ENCODE results near the gene ABHD17B.
"Not testable (repeated sequence)": the region's sequence is repeated elsewhere in the genome, so short reads cannot be mapped to it uniquely, and the experiment has no call there.

ABHD17B gene

DNA sequence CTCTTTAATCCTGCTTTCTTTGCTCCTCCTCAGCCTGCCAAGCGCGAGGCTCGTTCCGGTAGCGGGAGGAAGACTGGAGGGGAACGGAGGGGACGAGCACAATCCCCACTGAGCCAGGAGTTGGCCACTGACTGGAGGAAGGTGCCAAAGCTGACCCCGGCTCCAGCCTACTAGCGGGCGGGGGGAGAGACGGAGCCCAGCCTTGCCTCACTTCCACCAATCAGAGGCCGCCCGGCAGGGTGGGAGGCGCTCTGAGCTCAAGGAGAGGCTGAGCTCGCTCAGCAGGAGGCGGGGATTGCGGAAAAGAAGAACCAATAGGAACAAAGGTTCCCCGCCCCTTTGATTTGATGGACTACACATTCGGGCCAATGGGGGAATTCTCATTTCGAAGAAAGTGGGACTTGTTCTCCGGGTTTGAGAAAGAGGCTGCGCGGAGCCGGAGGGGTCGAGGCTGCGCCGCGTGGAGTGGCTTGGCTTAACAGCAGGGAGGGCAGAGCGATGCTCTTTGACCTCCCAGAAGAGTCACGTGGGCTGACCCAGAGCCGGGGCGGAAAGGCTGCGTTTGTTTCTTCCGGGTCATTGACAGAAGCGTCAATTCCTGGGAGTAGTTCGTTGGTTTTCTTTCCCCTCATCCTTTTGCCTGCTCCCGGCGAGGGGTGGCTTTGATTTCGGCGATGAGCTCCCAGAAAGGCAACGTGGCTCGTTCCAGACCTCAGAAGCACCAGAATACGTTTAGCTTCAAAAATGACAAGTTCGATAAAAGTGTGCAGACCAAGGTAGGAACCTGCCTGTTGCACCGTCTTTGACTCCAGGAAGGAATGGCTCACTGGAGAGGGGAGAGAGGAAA lies at the start of gene ABHD17B, which contains the start of gene C9orf85:
Gene ABHD17B, minus strand, starts transcription at position 133 of the 847 bp plus-strand sequence. CDS start 36,113 bp downstream, outside the sequence.
Gene C9orf85, plus strand, starts transcription at position 579 of the 847 bp plus-strand sequence. Its CDS starts 96 bp downstream, at position 675.
- in situ Hi-C loops (cut with HindIII; ENCODE audit: low sequenced_read_pairs): no loop called here

DNA sequence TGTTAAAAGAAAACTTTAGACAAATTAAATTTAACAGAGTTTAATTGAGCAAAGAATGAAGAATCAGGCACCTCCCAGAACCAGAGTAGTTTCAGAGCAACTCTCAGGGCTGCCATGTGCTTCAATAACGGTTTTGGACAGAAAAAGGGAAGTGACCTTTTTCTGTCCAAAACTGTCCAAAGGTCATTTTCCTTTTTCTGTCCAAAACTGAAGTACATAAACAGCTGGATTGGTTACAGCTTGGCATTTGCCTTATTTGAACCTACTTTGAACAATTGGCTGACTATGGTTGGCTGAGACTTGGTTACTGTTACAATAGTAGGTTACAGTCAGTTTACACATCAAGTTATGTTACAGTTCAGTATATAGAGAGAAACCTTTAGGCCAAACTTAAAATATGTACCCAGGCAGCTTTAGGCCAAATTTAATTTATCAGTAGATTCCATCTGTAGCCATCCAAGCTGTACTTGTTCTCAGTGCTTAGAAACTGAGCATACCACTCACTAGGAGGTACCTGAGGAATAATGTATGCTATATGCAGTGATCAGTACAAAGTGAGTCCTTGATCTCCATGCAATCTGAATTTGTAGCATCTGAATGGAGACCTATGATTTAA lies 44.4 kb upstream of the ABHD17B start:
- in situ Hi-C loops (cut with HindIII; ENCODE audit: low sequenced_read_pairs): no loop called here

DNA sequence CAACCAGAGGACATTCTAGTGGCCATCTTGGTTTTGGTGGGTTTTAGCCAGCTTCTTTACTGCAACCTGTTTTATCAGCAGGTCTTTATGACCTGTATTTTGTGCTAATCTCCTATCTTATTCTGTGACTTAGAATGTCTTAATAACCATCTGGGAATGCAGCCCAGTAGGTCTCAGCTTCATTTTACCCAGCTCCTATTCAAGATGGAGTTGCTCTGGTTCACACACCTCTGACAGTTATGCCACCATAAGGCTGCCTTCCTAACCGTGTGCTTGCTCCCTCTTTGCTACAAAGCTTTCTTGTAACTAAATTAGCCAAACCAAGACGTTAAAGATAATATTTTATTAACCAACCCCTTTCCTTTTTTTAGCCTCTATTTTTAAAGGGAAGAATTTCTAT lies 43.7 kb upstream of the ABHD17B start:
- in situ Hi-C loops (cut with HindIII; ENCODE audit: low sequenced_read_pairs): not testable (repeated sequence)

DNA sequence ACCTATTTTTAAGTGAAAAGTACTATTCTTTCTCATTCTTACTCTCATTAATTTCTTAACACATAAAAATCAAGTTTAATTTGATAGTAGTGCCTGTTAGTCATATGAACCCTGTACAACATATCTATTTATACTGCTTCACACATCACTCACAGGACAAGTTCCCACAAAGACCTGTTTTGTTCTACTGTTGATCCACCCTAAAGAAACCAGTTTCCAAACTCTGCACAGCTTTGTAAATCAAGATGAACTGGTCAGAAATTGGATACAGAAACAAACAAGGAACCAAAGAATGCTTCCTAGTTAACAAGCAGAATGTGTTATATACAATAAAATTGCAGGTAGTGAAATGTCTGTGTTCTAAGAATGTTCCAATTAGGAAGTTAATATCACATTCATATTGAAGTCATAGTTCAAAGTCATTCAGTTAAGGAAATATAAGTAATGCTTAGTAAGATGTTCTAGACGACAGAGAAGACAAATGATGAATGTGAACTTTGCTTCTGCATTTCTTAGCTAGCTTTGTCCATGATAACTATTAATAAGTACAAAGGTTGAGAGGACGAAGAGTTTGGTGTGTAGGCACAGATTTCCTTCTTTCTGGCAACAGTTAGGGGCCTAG lies 33.9 kb upstream of the ABHD17B start:
- in situ Hi-C loops (cut with HindIII; ENCODE audit: low sequenced_read_pairs): no loop called here

DNA sequence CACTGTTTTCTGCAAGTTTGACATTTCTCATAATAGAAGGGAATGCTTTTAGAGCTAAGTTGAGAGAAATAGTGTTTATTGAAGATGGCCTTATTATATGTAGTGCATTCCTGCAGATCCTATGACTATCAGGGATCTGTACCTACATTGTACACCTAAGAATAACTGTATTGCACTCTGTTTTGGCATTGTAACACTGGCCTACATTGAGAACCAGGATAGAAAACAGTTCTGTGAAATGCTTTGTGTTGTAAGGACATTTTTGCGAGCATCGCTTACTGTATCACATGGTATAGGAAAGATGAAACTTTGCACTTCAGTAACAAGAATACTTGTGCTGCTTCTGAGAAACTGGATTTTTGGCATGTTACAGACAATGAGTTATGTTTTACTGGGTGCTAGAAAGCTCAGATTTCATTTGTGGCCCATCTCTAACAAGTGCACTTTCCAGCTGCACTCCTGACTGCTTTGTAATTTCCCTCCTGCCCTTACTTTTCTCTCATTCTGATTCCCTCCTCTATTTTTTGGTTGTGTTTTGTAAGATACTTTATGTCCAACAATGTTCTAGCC lies 31.1 kb upstream of the ABHD17B start:
- in situ Hi-C loops (cut with HindIII; ENCODE audit: low sequenced_read_pairs): no loop called here

DNA sequence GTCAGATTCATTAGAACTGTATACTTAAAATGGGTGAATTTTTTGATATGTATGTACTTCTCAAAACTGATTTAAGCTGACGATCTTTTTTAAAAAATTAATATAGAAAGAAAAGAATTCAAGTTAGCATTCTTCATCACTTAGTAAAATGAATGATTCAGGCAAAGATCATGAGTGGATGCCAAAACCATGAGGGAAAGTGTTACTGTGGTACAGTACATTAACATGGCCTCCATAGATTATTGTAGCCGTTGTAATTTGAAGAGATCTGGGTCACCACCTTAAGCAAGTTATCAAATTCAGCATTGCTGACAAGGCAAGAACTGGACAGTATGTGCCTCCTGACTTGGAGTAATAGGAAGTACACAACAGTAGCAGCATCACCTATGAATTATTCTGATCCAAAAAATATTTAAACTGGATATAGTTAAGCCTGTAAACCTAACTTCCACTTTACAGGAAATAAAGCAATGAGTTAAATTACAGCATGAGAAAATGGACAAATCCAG lies 30.1 kb upstream of the ABHD17B start:
- in situ Hi-C loops (cut with HindIII; ENCODE audit: low sequenced_read_pairs): no loop called here

DNA sequence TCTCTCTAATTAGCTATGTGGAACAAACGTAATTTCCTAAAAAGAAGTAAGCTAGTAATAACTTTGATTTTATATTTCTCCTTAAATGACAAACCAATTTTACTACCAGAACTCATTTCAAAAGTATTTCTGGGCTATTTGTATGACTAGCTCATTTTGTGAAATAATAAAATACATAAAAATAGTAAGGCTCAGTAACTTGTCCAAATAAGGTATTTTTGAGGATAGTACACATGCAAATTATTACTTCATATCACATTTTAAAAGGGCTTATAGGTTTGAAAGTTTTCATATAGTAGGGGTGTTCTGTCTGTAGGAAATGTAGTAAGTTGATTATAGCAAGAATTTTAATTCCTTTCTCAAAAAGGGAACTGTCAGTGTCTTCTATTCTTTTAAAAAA lies 26.9 kb upstream of the ABHD17B start:
- in situ Hi-C loops (cut with HindIII; ENCODE audit: low sequenced_read_pairs): no loop called here

DNA sequence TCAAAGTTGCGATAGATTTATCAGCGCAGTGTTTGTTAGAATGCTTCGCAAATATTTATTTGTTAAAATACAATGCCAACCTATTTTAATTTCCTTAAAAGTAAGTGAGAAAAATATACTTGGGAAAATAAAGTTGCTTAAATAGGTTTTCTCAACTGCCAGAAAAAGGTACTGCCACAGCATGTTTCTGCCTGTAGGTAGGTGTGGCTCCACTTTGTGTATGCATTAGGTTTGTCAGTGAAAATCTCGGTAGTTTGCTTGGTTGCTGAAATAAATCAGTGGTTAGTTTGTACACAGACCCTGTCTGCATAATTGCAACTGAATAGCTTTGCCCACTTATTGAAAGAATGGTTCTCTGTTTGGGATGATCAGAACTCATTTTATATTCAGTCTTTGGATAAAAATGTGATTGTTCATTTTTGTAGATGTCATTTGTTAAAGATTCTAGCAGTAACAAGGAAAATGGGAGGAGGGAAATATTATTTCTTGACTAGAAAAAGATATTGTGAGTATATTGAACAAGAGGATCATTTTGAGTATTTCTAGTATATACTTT lies 26.2 kb upstream of the ABHD17B start:
- in situ Hi-C loops (cut with HindIII; ENCODE audit: low sequenced_read_pairs): no loop called here

DNA sequence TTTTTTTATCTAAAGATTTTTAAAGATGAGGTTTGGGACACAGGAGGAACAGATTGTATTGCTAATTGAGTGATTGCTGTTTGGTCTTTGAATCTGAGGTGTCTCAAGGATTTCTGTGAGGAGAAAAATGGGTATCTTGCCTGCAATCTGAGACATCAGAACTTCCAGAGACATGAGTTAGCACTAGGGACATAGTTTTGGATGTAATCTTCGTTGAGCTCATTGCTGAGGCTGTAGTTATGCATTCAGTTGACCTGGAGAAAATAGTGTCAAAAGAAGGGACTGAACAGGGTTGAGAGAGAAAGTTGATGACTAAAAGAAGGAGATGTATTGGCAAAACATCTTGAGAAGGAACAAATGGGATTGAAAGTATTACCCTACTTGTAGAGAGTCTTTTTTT lies 25.1 kb upstream of the ABHD17B start:
- in situ Hi-C loops (cut with HindIII; ENCODE audit: low sequenced_read_pairs): no loop called here

DNA sequence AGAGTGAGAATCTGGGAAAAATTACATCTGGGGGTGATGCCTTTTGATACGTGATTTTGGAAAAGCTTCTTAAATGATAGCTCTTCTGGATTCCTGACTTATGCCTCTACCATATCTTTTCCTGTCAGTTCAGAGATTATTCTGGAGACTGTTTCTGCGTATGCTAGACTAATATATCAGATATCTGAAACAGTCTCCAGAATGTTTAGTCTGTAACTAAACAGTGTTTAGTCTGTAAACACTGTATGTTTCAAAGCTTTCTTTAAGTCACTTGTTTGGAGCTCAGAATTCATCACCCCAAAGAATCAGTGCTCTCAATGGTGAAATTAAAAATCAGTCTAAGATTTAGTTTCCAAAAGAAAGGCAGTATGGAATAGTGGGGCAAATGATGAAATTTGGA lies 20.2 kb upstream of the ABHD17B start:
- in situ Hi-C loops (cut with HindIII; ENCODE audit: low sequenced_read_pairs): no loop called here

DNA sequence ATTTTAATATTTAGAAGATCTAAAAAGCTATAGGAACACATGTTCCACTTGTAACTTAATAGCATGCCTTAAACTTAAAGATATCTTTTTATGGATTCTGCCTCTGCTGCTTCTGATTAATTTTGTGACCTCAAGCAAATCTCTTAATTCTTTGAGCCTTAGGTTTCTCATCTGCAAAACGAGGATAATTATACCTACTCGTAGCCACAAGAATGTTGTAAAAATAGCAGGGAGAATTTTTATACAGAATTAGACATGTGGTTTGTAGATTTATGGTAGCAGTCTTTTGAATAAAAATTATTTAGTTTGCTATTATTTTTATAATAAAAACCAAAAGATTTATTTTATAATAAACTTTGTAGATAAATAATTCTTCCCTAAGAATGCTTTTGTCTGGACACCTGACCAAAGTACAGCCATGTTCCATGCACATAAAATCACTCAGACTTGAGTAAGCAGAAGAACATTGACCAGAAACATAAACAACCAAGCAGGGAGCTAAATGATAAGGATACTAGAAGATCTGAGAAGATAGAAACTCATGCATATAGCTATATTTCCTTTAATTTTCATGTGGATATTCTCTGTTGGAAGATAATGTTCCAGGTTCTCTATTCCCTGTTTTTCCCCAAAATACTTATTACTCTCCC lies 18.9 kb upstream of the ABHD17B start:
- in situ Hi-C loops (cut with HindIII; ENCODE audit: low sequenced_read_pairs): no loop called here

DNA sequence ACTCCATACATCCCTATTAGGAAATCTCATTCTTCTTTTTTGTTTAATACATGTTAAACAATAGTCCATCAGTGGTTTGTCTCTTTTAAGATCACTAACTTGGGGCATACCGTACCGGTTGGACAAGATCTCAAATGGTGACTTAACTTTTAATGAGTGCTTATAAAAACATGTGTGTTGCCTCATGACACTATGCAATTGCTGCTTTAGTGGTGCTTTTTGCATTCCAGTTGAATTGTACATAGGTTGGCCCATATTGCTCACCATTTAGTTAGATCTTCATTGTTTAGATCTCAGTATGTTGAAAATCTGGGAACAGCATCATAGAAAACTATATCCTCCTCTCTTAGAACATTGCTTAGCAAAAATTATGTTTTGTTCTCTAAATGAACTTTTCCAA lies 18.2 kb upstream of the ABHD17B start:
- in situ Hi-C loops (cut with HindIII; ENCODE audit: low sequenced_read_pairs): no loop called here

DNA sequence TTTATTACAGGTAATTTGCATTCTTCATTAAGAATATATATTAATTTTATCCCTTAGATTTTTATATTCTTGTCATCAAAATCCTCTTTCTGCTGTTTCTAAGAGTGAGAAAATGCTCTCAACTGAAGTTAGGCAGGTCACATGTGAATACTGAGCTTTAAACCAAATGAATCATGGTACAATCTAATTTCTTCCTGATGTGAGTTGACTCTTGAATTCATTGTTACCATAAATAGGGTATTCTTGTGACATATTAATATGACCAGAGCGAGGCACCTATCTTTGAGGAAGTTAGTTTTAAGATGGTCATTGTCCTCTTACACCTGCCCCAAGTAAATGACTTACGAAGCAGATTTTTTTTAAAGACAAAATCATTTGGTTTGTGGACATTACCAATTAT lies 17.8 kb upstream of the ABHD17B start:
- in situ Hi-C loops (cut with HindIII; ENCODE audit: low sequenced_read_pairs): no loop called here

DNA sequence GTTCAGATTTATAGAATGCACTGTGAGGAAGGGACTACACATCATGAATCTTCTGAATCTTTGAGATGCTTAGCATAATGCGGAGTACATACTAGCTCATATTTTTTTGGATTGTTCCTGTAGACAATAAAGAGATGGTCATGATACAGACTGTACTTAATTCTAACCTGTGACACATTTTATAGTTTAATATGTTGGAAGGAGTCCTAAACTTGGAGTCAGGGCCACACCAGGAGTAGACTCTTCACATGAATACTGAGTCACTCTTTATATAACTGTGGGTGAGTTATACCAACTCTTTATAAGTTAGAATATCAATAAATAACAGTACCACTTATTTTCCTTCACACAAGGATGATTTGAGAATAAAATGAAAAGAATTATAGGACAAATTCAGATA lies 17.4 kb upstream of the ABHD17B start:
- in situ Hi-C loops (cut with HindIII; ENCODE audit: low sequenced_read_pairs): no loop called here

DNA sequence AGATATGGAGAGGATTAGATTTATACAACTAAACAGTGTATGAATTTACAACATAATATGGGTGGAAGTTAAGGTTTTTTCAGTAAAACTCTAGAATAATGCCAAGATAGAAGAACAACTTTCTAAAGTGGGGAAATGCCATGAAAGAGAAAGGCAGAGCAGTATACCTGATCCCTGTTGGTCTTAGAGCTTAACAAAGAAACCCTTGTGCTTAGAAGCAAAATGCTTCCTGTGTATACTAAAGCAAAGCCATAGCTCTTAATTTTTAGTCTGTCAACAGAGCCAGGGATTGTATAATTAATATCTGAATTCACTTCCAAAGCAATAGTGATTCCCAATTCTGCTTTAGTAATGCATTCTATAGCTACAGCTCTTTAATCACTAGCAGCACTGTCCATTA lies 14.8 kb upstream of the ABHD17B start:
- in situ Hi-C loops (cut with HindIII; ENCODE audit: low sequenced_read_pairs): no loop called here

DNA sequence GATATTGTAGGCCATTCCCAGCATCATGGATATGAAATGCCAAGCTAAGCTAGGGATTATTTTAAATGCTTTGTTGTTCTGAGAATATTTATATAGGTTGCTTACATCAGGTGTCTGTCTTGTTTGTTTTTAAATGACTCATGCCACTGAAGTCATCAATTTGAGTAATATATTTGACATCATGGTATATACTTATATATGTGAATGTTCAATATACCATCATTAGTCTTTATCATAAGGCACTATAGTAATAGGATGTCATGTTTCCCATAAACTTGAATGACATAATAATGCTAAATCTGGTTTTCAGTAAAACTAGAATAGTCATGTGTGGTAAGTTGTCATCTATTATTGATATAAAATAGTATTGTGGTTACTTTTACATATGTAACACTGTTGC lies 13.6 kb upstream of the ABHD17B start:
- in situ Hi-C loops (cut with HindIII; ENCODE audit: low sequenced_read_pairs): no loop called here

DNA sequence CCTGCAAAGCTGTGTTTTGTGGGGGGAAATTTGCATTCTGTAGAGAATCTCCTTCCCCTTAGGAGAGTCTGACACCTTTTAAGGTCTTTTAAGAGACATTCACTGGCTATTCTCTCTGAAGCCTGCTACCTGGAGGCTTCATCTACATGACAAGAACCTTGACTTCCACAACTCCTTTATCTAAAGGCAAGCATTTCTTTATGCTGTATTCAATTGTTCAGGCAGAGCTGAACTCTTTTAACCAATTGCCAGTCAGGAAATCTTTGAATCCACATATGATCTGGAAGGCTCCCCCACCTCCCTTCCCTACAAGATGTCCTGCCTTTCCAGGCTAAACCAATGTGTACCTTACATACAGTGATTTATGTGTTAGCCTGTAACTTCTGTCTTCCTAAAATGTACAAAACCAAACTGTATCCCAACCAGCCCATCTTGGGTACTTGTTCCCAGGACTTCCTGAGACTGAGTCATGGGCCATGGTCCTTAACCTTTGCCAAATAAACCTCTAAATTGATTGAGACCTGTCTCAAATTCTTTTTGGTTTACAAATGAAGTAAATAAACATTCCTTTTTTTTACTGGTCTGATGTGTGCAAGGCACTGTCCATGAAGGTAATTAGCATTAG lies 10.3 kb upstream of the ABHD17B start:
- in situ Hi-C loops (cut with HindIII; ENCODE audit: low sequenced_read_pairs): no loop called here

DNA sequence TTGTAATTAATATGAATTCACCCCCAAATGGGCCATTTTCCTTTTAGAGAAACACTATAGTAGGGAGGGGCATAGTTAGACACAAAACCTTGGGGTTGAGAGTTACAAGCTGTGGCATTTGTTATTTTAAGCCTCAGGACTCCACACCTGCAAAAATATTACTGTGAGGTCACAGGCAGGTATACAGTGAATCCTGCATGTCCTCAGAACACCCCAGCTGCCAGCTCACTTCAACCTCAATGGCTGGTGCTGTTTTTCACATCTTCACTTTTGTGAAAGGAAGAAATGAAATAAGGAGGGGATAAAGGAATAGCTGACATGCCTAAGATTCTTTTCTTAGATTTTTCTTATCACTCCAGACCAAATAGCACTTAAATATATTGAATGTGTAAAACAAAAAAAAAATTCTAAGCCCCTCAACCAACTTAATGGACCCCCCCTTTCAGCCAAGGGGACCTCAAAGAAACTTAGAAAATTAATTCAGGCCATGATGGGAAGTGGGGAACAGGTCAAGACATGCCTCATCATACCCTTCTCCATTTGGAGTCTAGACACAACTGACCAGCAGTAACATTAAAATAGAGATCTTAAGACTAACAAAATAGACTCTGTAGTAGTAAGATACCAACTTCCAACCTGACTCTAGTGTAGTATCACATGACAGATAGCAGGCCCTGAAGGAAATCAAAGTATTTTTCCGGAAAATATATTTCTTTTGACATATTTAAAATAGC lies 9.6 kb upstream of the ABHD17B start:
- in situ Hi-C loops (cut with HindIII; ENCODE audit: low sequenced_read_pairs): no loop called here

DNA sequence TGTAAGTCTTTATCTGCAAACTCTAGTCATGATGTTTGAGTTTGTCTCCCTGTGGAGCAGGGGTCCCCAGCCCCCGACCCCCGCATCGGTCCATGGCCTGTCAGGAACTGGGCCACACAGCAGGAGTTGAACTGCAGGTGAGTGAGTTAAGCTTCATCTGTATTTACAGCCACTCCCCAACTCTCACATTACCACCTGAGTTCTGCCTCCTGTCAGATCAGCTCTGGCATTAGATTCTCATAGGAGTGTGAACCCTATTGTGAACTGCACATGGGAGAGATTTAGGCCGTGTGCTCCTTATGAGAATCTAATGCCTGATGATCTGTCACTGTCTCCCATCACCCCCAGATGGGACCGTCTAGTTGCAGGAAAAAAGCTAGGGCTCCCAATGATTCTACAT lies 7.4 kb upstream of the ABHD17B start:
- in situ Hi-C loops (cut with HindIII; ENCODE audit: low sequenced_read_pairs): no loop called here

Measured in DLD1 (cell line).